CMK (cell line): ENCODE measurements around the gene RSPO4.

ENCODE experiments used
- DNase-seq: peaks from one replicate; pipeline ENCODE4 v3.0.0-alpha.2; 2010; ENCODE audit warnings: low read depth

The RSPO4 gene

GRCh38 chr20:909641-910040, 92.5 kb downstream of the RSPO4 start:
- no peak for DNase-seq
